A673 (cell line): ENCODE data around the gene DLG2. TPM values are rescaled to one million over a fixed set of nuclear protein-coding genes. Genes with fewer than 3 reads are reported as not detected.

Experiments
- BruUV-seq: library from RNA; stranded (reverse); fragments of 400-500 nt; replicated peaks from 2 replicates; lab custom pipeline; 2021; lab: Mats Ljungman, UMichigan
- CTCF ChIA-PET: fragments of 300-600 bp; sonication (Branson Sonifier 250); formaldehyde crosslinking; loops from one replicate; lab custom pipeline; 2022; ENCODE audit warnings: antibody characterized with exemption; lab: Charles Lee
- POLR2A ChIA-PET: fragments of 300-600 bp; sonication (Branson Sonifier 250); formaldehyde crosslinking; loops from one replicate; lab custom pipeline; 2022; ENCODE audit warnings: antibody characterized with exemption; ENCODE audit not compliant: low non-redundant PET; lab: Charles Lee
- DNase-seq: peaks from one replicate; pipeline ENCODE4 v3.0.0-alpha.2; 2015; ENCODE audit warnings: low spot score
- H3K27ac ChIP-seq: fragments of 200-600 bp; sonication (generic); 2 replicates; pipeline ENCODE4 v1.5.1; 2016; ENCODE audit warnings: mixed run types, low read depth, mild to moderate bottlenecking, mixed read lengths, antibody characterized with exemption, low read length; ENCODE audit not compliant: poor library complexity, severe bottlenecking
- H3K27me3 ChIP-seq: fragments of 200-600 bp; sonication (generic); replicated peaks from 2 replicates; pipeline ENCODE4 v1.6.1; 2017; ENCODE audit warnings: mixed run types, low read depth, mild to moderate bottlenecking, mixed read lengths, antibody characterized with exemption, low read length; ENCODE audit not compliant: insufficient read depth, poor library complexity
- H3K36me3 ChIP-seq: fragments of 200-600 bp; sonication (generic); 2 replicates; pipeline ENCODE4 v1.6.1; 2016; ENCODE audit warnings: mixed run types, mild to moderate bottlenecking, mixed read lengths, antibody characterized with exemption, low read length; ENCODE audit not compliant: insufficient read depth, poor library complexity, severe bottlenecking
- H3K4me1 ChIP-seq: fragments of 200-600 bp; sonication (generic); 2 replicates; pipeline ENCODE4 v1.6.1; 2017; ENCODE audit warnings: mixed run types, mild to moderate bottlenecking, mixed read lengths, antibody characterized with exemption, low read length; ENCODE audit not compliant: insufficient read depth, poor library complexity, severe bottlenecking
- H3K4me3 ChIP-seq: fragments of 200-600 bp; sonication (generic); 2 replicates; pipeline ENCODE4 v1.5.1; 2016; ENCODE audit warnings: low read depth, mixed run types, mild to moderate bottlenecking, mixed read lengths, low read length; ENCODE audit not compliant: poor library complexity, severe bottlenecking
- H3K9me3 ChIP-seq: fragments of 200-600 bp; sonication (generic); 2 replicates; pipeline ENCODE4 v1.6.1; 2016; ENCODE audit warnings: mixed run types, low read depth, mild to moderate bottlenecking, mixed read lengths, antibody characterized with exemption, low read length; ENCODE audit not compliant: poor library complexity, severe bottlenecking
- EZH2 ChIP-seq: fragments of 200-600 bp; sonication (generic); IDR thresholded peaks from 2 replicates; pipeline ENCODE4 v1.6.1; 2017; ENCODE audit warnings: borderline replicate concordance, low read depth, mild to moderate bottlenecking, mixed read lengths, antibody characterized with exemption, low read length; ENCODE audit not compliant: poor library complexity, severe bottlenecking
- intact Hi-C: fragments of 100-400 bp; cut with micrococcal nuclease; formaldehyde crosslinking; loops from one replicate; pipeline ENCODE4 v1.10.0; 2022; ENCODE audit not compliant: unreplicated experiment
- total RNA-seq: library from RNA; stranded (reverse); gene quantifications from 2 replicates; pipeline ENCODE4 v1.2.3, GENCODE V29; 2021
- TF ChIP-seq, protein P1 (sequence below): fragments of 300-800, 200-600 bp; sonication (generic); conservative IDR thresholded peaks from 2 replicates; pipeline ENCODE4 v1.5.1; 2017; ENCODE audit warnings: low read depth, mild to moderate bottlenecking, antibody characterized with exemption, low read length, moderate library complexity, mixed read lengths

DLG2 gene
- total RNA-seq, 1 experiment from 2014 or later = 277 TPM

DNA sequence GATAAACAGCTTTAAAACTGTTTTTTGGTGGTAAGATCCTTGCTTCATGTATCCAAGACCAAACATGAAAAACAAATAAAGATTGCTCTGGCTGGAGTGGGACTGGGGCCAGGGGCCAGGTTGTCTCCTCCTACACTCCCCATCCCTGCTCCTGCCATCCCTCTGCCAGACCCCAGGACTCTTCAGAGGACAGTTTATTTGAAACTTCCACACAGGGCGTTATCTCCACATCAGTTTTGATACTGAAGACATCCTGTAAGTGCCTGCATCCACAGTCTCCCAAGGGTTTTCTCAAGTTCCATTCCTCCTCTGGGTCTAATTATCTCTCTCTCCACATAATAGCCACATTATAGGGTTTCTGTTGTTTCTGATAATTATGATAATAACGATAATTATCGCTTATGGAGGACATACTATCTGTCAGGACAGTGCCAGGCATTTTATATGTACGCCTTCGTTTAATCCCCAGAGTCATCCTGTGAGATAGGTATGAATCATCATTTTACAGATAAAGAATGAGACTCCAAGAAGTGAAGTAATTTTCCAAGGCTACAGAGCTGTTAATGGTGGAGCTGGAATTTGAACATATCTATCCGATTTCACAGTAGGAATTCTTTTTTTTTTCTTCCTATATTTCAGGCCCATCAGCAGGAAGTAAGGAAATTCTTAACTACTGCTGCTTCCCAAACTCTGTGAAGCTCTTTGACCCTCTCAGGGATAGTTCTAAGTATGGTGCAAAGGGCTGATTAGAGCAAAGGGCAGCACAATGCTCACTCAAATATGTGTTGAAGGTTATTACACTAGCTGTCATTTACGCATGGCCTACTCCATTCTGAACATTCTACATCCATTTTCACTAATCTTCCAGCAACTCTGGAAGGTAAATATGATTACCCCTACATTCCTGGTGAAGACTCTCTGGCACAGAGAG is 1852.9 kb downstream of the DLG2 start:
- H3K27ac ChIP-seq = peak overlapping the region; percentile 71
- TF ChIP-seq EZH2 = no peak
- TF ChIP-seq, protein P1, sequence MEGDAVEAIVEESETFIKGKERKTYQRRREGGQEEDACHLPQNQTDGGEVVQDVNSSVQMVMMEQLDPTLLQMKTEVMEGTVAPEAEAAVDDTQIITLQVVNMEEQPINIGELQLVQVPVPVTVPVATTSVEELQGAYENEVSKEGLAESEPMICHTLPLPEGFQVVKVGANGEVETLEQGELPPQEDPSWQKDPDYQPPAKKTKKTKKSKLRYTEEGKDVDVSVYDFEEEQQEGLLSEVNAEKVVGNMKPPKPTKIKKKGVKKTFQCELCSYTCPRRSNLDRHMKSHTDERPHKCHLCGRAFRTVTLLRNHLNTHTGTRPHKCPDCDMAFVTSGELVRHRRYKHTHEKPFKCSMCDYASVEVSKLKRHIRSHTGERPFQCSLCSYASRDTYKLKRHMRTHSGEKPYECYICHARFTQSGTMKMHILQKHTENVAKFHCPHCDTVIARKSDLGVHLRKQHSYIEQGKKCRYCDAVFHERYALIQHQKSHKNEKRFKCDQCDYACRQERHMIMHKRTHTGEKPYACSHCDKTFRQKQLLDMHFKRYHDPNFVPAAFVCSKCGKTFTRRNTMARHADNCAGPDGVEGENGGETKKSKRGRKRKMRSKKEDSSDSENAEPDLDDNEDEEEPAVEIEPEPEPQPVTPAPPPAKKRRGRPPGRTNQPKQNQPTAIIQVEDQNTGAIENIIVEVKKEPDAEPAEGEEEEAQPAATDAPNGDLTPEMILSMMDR = no peak
- TSS peak; percentile 6 for BruUV-seq
- H3K4me3 ChIP-seq = no peak overlapping the region
- peaks cover 59% of the 10 kb centered on the region for H3K4me1 ChIP-seq
- intact Hi-C loops = no loop called here
- DNase-seq = peak; percentile 90
- POLR2A ChIA-PET = no interaction called here
- no peaks in the 10 kb centered on the region for H3K9me3 ChIP-seq
- H3K27me3 ChIP-seq = no peaks in the 10 kb centered on the region
- CTCF ChIA-PET = no interaction called here
- H3K36me3 ChIP-seq = no peaks in the 10 kb centered on the region

DNA sequence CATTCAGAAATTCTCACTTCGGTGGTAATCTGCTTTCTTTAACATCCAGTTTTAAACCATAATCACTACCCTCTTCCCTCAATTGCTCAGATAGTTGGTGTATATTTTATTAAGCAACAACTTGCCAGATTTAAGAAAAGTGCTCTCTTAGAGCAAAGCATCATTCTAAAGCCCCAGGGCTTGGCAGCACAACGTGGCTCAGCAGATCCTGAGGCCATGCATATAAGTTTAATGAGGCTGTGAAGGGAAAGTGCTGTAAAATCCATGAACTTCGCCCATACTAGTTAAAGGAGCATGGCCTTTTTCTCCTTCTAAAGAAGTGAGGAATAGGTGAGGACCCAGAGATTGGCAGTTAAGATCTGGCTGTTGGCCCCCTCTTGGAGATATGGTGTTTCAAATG is 1858.7 kb downstream of the DLG2 start:
- POLR2A ChIA-PET = no interaction called here
- H3K27me3 ChIP-seq = no peaks in the 10 kb centered on the region
- CTCF ChIA-PET = no interaction called here
- DNase-seq = no peak
- no peak for TF ChIP-seq EZH2
- TF ChIP-seq, protein P1 = no peak
- intact Hi-C loops = no loop called here
- H3K36me3 ChIP-seq = no peaks in the 10 kb centered on the region
- H3K9me3 ChIP-seq = no peaks in the 10 kb centered on the region
- no peak overlapping the region for H3K4me3 ChIP-seq
- BruUV-seq = no TSS peak
- H3K27ac ChIP-seq = no peak overlapping the region
- H3K4me1 ChIP-seq = peaks cover 17% of the 10 kb centered on the region

DNA sequence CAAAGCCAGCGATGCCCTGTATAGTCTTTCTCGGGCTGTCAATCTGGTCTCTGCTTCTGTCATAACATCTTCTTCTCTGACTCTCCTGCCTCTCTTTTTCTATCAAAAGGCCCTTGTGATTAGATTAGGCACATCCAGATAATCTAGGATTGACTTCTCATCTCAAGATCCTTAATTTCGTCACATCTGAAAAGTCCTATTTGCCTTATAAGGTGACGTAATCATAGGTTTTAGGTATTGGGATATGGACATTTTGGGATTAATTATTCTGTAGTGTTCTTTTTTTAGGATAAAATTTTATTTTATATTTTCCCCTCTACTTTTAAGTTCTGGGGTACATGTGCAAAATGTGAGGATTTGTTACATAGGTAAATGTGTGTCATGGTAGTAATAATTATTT is 1860.2 kb downstream of the DLG2 start:
- Histone ChIP-seq H3K27me3 (no peaks in the 10 kb centered on the region), H3K27ac (no peak overlapping the region), H3K9me3 (no peaks in the 10 kb centered on the region), H3K4me3 (no peak overlapping the region), H3K36me3 (no peaks in the 10 kb centered on the region), H3K4me1 (peaks cover 13% of the 10 kb centered on the region)
- TF ChIP-seq, protein P1 = no peak
- no peak for TF ChIP-seq EZH2
- no TSS peak for BruUV-seq
- ChIA-PET POLR2A (no interaction called here), CTCF (no interaction called here)
- DNase-seq = no peak
- intact Hi-C loops = no loop called here
